Measurements from ENCODE around the gene FBLN5.

DNA sequence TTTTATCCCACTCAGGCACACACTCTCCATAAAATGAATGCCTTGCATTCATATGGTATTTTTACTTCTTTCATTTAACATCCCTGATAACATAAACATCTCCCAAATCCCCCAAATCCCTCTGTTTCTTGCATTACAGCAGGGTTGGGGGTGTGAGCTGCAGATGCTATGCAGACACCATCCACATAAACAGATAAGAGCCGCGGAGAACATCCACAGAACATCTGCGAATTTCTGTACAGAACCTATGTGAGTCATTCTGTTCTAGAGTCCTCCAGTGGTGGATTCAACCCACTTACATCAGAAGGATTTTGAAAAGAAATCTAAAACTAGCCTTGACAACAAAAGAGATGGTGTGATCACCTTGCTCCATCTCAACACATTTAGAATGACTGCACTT lies 20.3 kb downstream of the FBLN5 start:
- TF ChIP-seq CTCF (IDR thresholded peaks at IDR 0.05) (no peak), POLR2AphosphoS5 (IDR thresholded peaks at IDR 0.05) (no peak)

All from breast epithelium (tissue), 3 donors.